Upper lobe of right lung (tissue), 1 donor: ENCODE results near the gene ASCC3. TPM values are rescaled to one million over a fixed set of nuclear protein-coding genes. Genes with fewer than 3 reads are reported as not detected.

ENCODE experiments used
- ATAC-seq: fragments of 200-7000 bp; cut with Tn5 transposase; one replicate; pipeline ENCODE4 v1.9.1; 2020; ENCODE audit warnings: mild to moderate bottlenecking, moderate library complexity
- DNase-seq: peaks from one replicate; pipeline ENCODE4 v3.0.0-alpha.2; 2020
- H3K27ac ChIP-seq: fragments of 200-600 bp; one replicate; pipeline ENCODE4 v1.8.0; 2022
- H3K27me3 ChIP-seq: fragments of 200-600 bp; one replicate; pipeline ENCODE4 v1.8.0; 2022; ENCODE audit warnings: mild to moderate bottlenecking
- H3K36me3 ChIP-seq: fragments of 200-600 bp; one replicate; pipeline ENCODE4 v1.8.0; 2022
- H3K4me1 ChIP-seq: fragments of 200-600 bp; one replicate; pipeline ENCODE4 v1.8.0; 2022
- H3K4me3 ChIP-seq: fragments of 200-600 bp; one replicate; pipeline ENCODE4 v1.8.0; 2022; ENCODE audit warnings: mild to moderate bottlenecking
- H3K9me3 ChIP-seq: fragments of 200-600 bp; one replicate; pipeline ENCODE4 v1.8.0; 2022
- CTCF ChIP-seq: fragments of 200-600 bp; IDR thresholded peaks from one replicate; pipeline ENCODE4 v1.8.0; 2022; ENCODE audit warnings: antibody characterized with exemption
- intact Hi-C: fragments of 100-400 bp; cut with DNase I; formaldehyde crosslinking; loops from one replicate; pipeline ENCODE4 v1.11.0; 2022
- total RNA-seq: library from RNA; stranded (reverse); fragmentation: NEBNext Ultra II Directional; extraction: Animal tissue kit (Norgen Biotek cat#: 25700); gene quantifications from one replicate; pipeline ENCODE4 v1.2.1, GENCODE V29; 2021
- donor health status: DM: no; HTN: yes; CAD: no; lungs with severe emphysema.

ASCC3 gene
- total RNA-seq, 1 donor from 2014 or later = 39.5 TPM

GRCh38 chr6:100620085-100620840 is 260.9 kb downstream of the ASCC3 start:
- Histone ChIP-seq H3K27me3 (no peaks in the 10 kb centered on the region), H3K27ac (no peak overlapping the region), H3K4me1 (no peaks in the 10 kb centered on the region), H3K36me3 (peaks cover 5% of the 10 kb centered on the region), H3K9me3 (no peaks in the 10 kb centered on the region), H3K4me3 (no peak overlapping the region)
- no peak for TF ChIP-seq CTCF
- DNase-seq = no peak
- no peak for ATAC-seq
- intact Hi-C loops = no loop called here

GRCh38 chr6:100618351-100618671 is 262.8 kb downstream of the ASCC3 start:
- TF ChIP-seq CTCF = no peak
- no peak for ATAC-seq
- Histone ChIP-seq H3K36me3 (no peaks in the 10 kb centered on the region), H3K27me3 (no peaks in the 10 kb centered on the region), H3K4me1 (no peaks in the 10 kb centered on the region), H3K9me3 (no peaks in the 10 kb centered on the region), H3K4me3 (no peak overlapping the region), H3K27ac (no peak overlapping the region)
- DNase-seq = no peak
- intact Hi-C loops = no loop called here

GRCh38 chr6:100617633-100618350 is 263.3 kb downstream of the ASCC3 start:
- no peak for TF ChIP-seq CTCF
- intact Hi-C loops = no loop called here
- Histone ChIP-seq H3K4me3 (no peak overlapping the region), H3K36me3 (no peaks in the 10 kb centered on the region), H3K9me3 (no peaks in the 10 kb centered on the region), H3K4me1 (no peaks in the 10 kb centered on the region), H3K27ac (no peak overlapping the region), H3K27me3 (no peaks in the 10 kb centered on the region)
- ATAC-seq (peak; percentile 35), DNase-seq (no peak)

GRCh38 chr6:100614933-100615332 is 266.2 kb downstream of the ASCC3 start:
- Histone ChIP-seq H3K27ac (no peak overlapping the region), H3K27me3 (no peaks in the 10 kb centered on the region), H3K4me3 (no peak overlapping the region), H3K4me1 (no peaks in the 10 kb centered on the region), H3K36me3 (no peaks in the 10 kb centered on the region), H3K9me3 (no peaks in the 10 kb centered on the region)
- TF ChIP-seq CTCF = no peak
- no peak for ATAC-seq
- DNase-seq = no peak
- intact Hi-C loops = no loop called here

- intact Hi-C loops = no loop called here
- H3K36me3 ChIP-seq = no peaks in the 10 kb centered on the region
- no peaks in the 10 kb centered on the region for H3K27me3 ChIP-seq
- H3K27ac ChIP-seq = no peak overlapping the region
- DNase-seq = no peak
- H3K4me1 ChIP-seq = no peaks in the 10 kb centered on the region
- no peak for TF ChIP-seq CTCF
- H3K4me3 ChIP-seq = no peak overlapping the region
- no peak for ATAC-seq
- no peaks in the 10 kb centered on the region for H3K9me3 ChIP-seq
These were observed 266.7 kb downstream of the ASCC3 start for GRCh38 chr6:100614386-100614785.
